Neutrophil (primary cell): Measurements from ENCODE around the gene DPYSL3.

Experiments
- H3K27ac ChIP-seq: fragments of 200-600 bp; sonication (generic); 2 replicates; pipeline ENCODE4 v1.5.1; 2016; ENCODE audit warnings: mild to moderate bottlenecking, moderate library complexity
- H3K27me3 ChIP-seq: fragments of 200-600 bp; sonication (generic); 2 replicates; pipeline ENCODE4 v1.6.0; 2016; ENCODE audit warnings: mild to moderate bottlenecking
- H3K36me3 ChIP-seq: fragments of 200-600 bp; sonication (generic); 2 replicates; pipeline ENCODE4 v1.5.1; 2017
- H3K4me1 ChIP-seq, 2 experiments: fragments of 200-600 bp in 1 of 2; sonication (generic) in 1 of 2; 1 replicate in 1 of 2; 2 replicates in 1 of 2; pipeline versions ENCODE4 v1.5.1 to v1.6.1; 2013 to 2016; ENCODE audit warnings: low read depth in 1 of 2, low read length in 1 of 2, mild to moderate bottlenecking in 1 of 2, moderate library complexity in 1 of 2; ENCODE audit not compliant: control insufficient read depth in 1 of 2, insufficient read depth in 1 of 2
- H3K4me3 ChIP-seq, 2 experiments: fragments of 200-600 bp in 1 of 2; sonication (generic) in 1 of 2; 1 replicate in 1 of 2; 2 replicates in 1 of 2; pipeline ENCODE4 v1.5.1; 2013 to 2016; ENCODE audit warnings: low read depth in 1 of 2, low read length in 1 of 2, mild to moderate bottlenecking in 1 of 2, moderate library complexity in 1 of 2
- H3K9me3 ChIP-seq: fragments of 200-600 bp; sonication (generic); 2 replicates; pipeline ENCODE4 v1.5.1; 2016
- CTCF ChIP-seq: fragments of 200-600 bp; sonication (generic); IDR thresholded peaks from 2 replicates; pipeline ENCODE4 v1.5.1; 2016; ENCODE audit warnings: antibody characterized with exemption

DPYSL3 gene

GRCh38 chr5:147427521-147428401 lies 82.1 kb downstream of the DPYSL3 start:
- H3K4me1 ChIP-seq, result peaks cover 14 to 23% of the 10 kb centered on the region in 2 experiments
- H3K36me3 ChIP-seq, result no peaks in the 10 kb centered on the region
- no peaks in the 10 kb centered on the region for H3K27me3 ChIP-seq
- H3K4me3 ChIP-seq, result no peak overlapping the region
- no peak for TF ChIP-seq CTCF
- H3K27ac ChIP-seq, result no peak overlapping the region
- no peaks in the 10 kb centered on the region for H3K9me3 ChIP-seq

- H3K4me3 ChIP-seq, result no peak overlapping the region
Observed at GRCh38 chr5:147426640-147427327, 83.1 kb downstream of the DPYSL3 start.

DNA sequence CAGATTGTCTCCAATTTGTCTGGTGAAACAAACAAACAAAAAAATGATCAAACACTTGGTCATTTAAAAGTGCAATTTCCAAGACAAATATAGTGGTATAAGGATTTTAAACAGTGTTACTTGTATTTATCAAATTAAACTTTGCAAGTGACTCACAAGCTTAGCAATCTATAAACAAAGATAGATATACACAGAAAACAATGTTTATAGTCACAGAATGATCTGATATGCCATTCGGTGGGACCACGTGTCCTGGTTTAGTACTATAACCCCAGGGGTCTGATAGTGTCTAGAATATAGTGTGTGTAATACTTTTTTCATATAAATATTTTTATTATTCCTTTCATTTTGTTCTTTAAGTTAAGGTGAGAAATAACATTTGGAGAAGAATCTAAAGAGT lies 91.3 kb downstream of the DPYSL3 start:
- Histone ChIP-seq H3K9me3 (no peaks in the 10 kb centered on the region), H3K4me3 (no peak overlapping the region), H3K27ac (no peak overlapping the region), H3K4me1 (peaks cover 0 to 10% of the 10 kb centered on the region in 2 experiments), H3K27me3 (no peaks in the 10 kb centered on the region), H3K36me3 (no peaks in the 10 kb centered on the region)
- TF ChIP-seq CTCF, result no peak

More at GRCh38 chr5:147426640-147427327, 83.1 kb downstream of the DPYSL3 start:
- Histone ChIP-seq H3K36me3 (no peaks in the 10 kb centered on the region), H3K9me3 (no peaks in the 10 kb centered on the region), H3K27me3 (no peaks in the 10 kb centered on the region), H3K27ac (no peak overlapping the region), H3K4me1 (peaks cover 14 to 21% of the 10 kb centered on the region in 2 experiments)
- TF ChIP-seq CTCF, result no peak

DNA sequence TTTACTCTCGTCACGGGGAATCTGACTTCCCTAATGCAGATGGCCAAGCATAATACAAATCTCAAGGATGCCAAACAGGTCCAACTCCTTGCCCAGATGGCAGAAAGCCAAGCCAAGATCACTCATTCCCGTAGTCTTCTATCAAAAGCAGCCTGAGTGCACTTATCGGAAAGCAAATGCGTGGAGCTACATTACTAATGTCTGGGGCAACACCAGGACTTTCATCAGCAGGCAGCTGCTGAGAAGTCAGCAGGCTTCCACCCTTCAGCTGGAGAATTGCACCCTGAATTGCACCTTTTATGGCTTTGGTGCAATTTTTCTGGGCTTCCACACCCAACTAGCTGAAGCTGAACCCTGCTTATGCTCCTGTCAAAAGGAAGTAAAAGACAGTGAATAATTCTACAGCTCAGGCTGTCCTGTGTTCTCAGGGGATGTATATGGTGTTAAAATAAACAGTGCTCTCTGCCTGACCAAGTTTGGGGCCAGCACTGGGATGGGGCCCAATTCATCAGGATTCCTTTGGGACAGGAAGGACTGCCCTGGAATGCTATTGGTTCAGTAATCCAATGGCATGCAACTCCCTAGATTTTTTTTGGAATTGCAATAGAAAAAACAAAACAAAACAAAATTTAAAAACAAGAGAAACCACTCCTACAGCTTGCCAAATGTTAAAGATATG lies 92.6 kb downstream of the DPYSL3 start:
- H3K27me3 ChIP-seq, result no peaks in the 10 kb centered on the region
- peaks cover 0 to 10% of the 10 kb centered on the region in 2 experiments for H3K4me1 ChIP-seq
- no peaks in the 10 kb centered on the region for H3K9me3 ChIP-seq
- no peak overlapping the region for H3K4me3 ChIP-seq
- TF ChIP-seq CTCF, result no peak
- no peaks in the 10 kb centered on the region for H3K36me3 ChIP-seq
- H3K27ac ChIP-seq, result no peak overlapping the region

DNA sequence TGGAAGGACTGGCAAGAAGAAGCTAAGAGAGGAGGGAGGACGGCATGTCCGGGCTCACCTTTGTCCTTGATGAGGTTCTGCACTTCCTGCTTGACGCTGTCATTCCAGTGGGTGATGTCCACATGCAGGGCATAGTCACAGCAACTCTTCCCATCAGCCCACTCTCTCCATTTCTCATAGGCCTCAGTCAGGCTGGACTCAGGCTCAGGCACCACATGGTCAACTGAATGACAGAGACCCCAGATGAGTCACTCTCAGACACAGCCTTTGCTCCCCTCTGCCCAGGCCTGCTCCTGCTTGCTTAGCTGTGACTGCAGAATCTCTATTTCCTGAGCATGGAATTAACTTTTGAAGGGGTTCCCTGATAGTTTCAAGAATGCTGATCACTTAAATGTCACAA lies 94.2 kb downstream of the DPYSL3 start:
- H3K9me3 ChIP-seq, result no peaks in the 10 kb centered on the region
- H3K27me3 ChIP-seq, result no peaks in the 10 kb centered on the region
- no peaks in the 10 kb centered on the region for H3K36me3 ChIP-seq
- no peaks in the 10 kb centered on the region for H3K4me1 ChIP-seq
- no peak for TF ChIP-seq CTCF
- H3K4me3 ChIP-seq, result no peak overlapping the region
- no peak overlapping the region for H3K27ac ChIP-seq
